GM18951 (cell line): Measurements from ENCODE around the gene MICU1.

ENCODE experiments used
- POLR2A ChIP-seq: IDR thresholded peaks from 4 replicates; pipeline ENCODE4 v1.6.1; 2011; ENCODE audit warnings: mild to moderate bottlenecking; ENCODE audit not compliant: insufficient read length, insufficient read depth; ENCODE audit errors: extremely low read depth
- in situ Hi-C: fragments of 300-500 bp; cut with MboI; formaldehyde crosslinking; loops from one replicate; pipeline ENCODE4 v1.12.0; 2022; ENCODE audit warnings: low sequenced_read_pairs, mixed read lengths, inconsistent platforms; ENCODE audit not compliant: unreplicated experiment

Gene MICU1

GRCh38 chr10:72523932-72524396 lies 101.9 kb downstream of the MICU1 start:
- TF ChIP-seq POLR2A = no peak
- in situ Hi-C loops = no loop called here

- no peak for TF ChIP-seq POLR2A
- in situ Hi-C loops = no loop called here
These were observed 102.8 kb downstream of the MICU1 start for GRCh38 chr10:72523062-72523461.

- TF ChIP-seq POLR2A = no peak
- in situ Hi-C loops = no loop called here
These were observed 108.6 kb downstream of the MICU1 start for GRCh38 chr10:72517244-72517643.

GRCh38 chr10:72515455-72515854 lies 110.4 kb downstream of the MICU1 start:
- no peak for TF ChIP-seq POLR2A
- in situ Hi-C loops = no loop called here

DNA sequence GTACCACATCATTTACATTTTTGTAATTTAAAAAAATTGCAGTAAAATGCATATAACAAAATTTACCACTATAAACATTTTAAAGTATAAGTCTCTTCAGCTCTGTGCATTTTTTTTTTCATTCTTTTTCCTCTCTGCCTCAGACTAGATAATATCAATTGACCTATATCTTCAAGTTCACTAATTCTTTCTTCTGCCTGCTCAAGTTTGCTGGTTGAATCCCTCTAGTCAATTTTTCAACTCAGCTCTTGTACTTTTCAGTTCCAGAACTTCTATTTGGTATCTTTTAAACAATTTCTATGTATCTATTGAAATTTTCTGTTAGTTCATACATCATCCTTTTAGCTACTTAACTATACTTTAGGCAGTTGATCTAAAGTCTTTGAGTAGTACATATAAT lies 112.0 kb downstream of the MICU1 start:
- in situ Hi-C loops = no loop called here
- TF ChIP-seq POLR2A = no peak

GRCh38 chr10:72511459-72511858 lies 114.4 kb downstream of the MICU1 start:
- TF ChIP-seq POLR2A = no peak
- in situ Hi-C loops = no loop called here

- TF ChIP-seq POLR2A = no peak
- in situ Hi-C loops = no loop called here
These were observed 115.9 kb downstream of the MICU1 start for GRCh38 chr10:72509941-72510340.

- in situ Hi-C loops = no loop called here
- TF ChIP-seq POLR2A = no peak
These were observed 116.6 kb downstream of the MICU1 start for GRCh38 chr10:72509206-72509799.

GRCh38 chr10:72508033-72508432 lies 117.8 kb downstream of the MICU1 start:
- in situ Hi-C loops = no loop called here
- TF ChIP-seq POLR2A = no peak

GRCh38 chr10:72506474-72506873 lies 119.4 kb downstream of the MICU1 start:
- TF ChIP-seq POLR2A = no peak
- in situ Hi-C loops = no loop called here

DNA sequence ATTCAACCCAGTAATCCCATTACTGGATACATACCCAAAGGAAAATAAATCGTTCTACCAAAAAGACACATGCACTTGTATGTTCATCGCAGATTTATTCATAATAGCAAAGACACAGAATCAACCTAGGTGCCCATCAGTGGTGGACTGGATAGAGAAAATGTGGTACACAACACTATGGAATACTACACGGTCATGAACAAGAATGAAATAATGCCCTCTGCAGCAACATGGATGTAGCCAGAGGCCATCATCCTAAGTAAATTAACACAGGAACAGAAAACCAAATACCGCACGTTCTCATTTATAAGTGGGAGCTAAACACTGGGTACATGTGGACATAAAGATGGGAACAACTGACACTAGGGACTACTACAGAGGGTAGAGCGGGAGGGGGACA lies 120.4 kb downstream of the MICU1 start:
- in situ Hi-C loops = no loop called here
- TF ChIP-seq POLR2A = no peak

- TF ChIP-seq POLR2A = no peak
- in situ Hi-C loops = no loop called here
These were observed 122.0 kb downstream of the MICU1 start for GRCh38 chr10:72503694-72504438.

GRCh38 chr10:72503241-72503640 lies 122.6 kb downstream of the MICU1 start:
- in situ Hi-C loops = no loop called here

DNA sequence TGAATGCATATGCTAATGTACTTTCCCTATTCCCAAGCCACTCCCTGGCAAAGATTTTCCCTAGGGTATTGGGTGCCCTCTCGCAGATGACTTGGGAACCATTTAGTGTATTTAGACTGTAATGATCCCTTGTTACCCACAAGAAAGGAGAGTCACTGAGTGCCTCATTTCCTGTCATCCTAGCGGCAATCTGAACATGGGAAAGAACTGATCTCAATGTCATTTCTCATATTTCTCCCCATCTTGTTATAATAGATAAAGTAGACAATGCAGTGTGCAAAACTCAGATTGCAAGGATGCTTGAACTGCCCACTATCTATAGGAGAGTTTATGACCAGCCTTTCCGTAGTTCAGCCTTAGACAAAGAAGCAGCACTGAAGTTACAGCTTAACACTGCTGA lies 123.3 kb downstream of the MICU1 start:
- in situ Hi-C loops = no loop called here
- no peak for TF ChIP-seq POLR2A

More at GRCh38 chr10:72503241-72503640, 122.6 kb downstream of the MICU1 start:
- TF ChIP-seq POLR2A = no peak
